WTC11 (cell line): ENCODE results near the gene ASMT. TPM values are rescaled to one million over a fixed set of nuclear protein-coding genes. Genes with fewer than 3 reads are reported as not detected.

Source experiments
- CREM ChIP-seq: sonication (generic); formaldehyde crosslinking; IDR thresholded peaks from 2 replicates; pipeline ENCODE4 v1.8.1; 2022; ENCODE audit warnings: mild to moderate bottlenecking, missing genetic modification reagents, moderate library complexity
- EMX1 ChIP-seq: fragments of 250-450 bp; sonication (Bioruptor Pico); IDR thresholded peaks from 2 replicates; pipeline ENCODE4 v1.8.0; 2021; ENCODE audit warnings: mild to moderate bottlenecking
- FOXJ3 ChIP-seq: sonication (generic); formaldehyde crosslinking; IDR thresholded peaks from 2 replicates; pipeline ENCODE4 v1.9.0; 2021; ENCODE audit warnings: missing genetic modification reagents, mild to moderate bottlenecking, borderline replicate concordance
- GTF2I ChIP-seq: fragments of 250-450 bp; sonication (Bioruptor Pico); conservative IDR thresholded peaks from 2 replicates; pipeline ENCODE4 v1.4.0; 2021; ENCODE audit warnings: mild to moderate bottlenecking
- JAZF1 ChIP-seq: fragments of 250-450 bp; sonication (Bioruptor Pico); IDR thresholded peaks from 2 replicates; pipeline ENCODE4 v1.9.0; 2021; ENCODE audit warnings: moderate library complexity, mild to moderate bottlenecking, inconsistent platforms
- KAT7 ChIP-seq: sonication (generic); formaldehyde crosslinking; IDR thresholded peaks from 2 replicates; pipeline ENCODE4 v1.8.1; 2023; ENCODE audit warnings: missing genetic modification reagents, mild to moderate bottlenecking, borderline replicate concordance
- OVOL2 ChIP-seq: fragments of 250-450 bp; sonication (Bioruptor Pico); IDR thresholded peaks from 2 replicates; pipeline ENCODE4 v1.9.0; 2021; ENCODE audit warnings: mild to moderate bottlenecking, borderline replicate concordance
- PRRX2 ChIP-seq: fragments of 250-450 bp; sonication (Bioruptor Pico); IDR thresholded peaks from 2 replicates; pipeline ENCODE4 v1.8.0; 2021; ENCODE audit warnings: mild to moderate bottlenecking
- TCF7 ChIP-seq: sonication (generic); formaldehyde crosslinking; IDR thresholded peaks from 2 replicates; pipeline ENCODE4 v1.8.0; 2022; ENCODE audit warnings: mild to moderate bottlenecking, low read depth, missing genetic modification reagents, moderate library complexity
- USF2 ChIP-seq: sonication (generic); formaldehyde crosslinking; IDR thresholded peaks from 2 replicates; pipeline ENCODE4 v1.8.1; 2023; ENCODE audit warnings: mild to moderate bottlenecking, missing genetic modification reagents, moderate library complexity
- ZBTB21 ChIP-seq: sonication (generic); formaldehyde crosslinking; IDR thresholded peaks from 2 replicates; pipeline ENCODE4 v1.8.1; 2023; ENCODE audit warnings: mild to moderate bottlenecking, missing genetic modification reagents, borderline replicate concordance
- ZNF121 ChIP-seq: sonication (generic); formaldehyde crosslinking; IDR thresholded peaks from 2 replicates; pipeline ENCODE4 v1.8.0; 2023; ENCODE audit warnings: missing genetic modification reagents
- ZNF232 ChIP-seq: sonication (generic); formaldehyde crosslinking; IDR thresholded peaks from 2 replicates; pipeline ENCODE4 v1.8.0; 2022; ENCODE audit warnings: mild to moderate bottlenecking, missing genetic modification reagents
- ZNF423 ChIP-seq: fragments of 250-450 bp; sonication (Bioruptor Pico); IDR thresholded peaks from 2 replicates; pipeline ENCODE4 v2.1.2; 2022; ENCODE audit warnings: mild to moderate bottlenecking, moderate library complexity
- ZSCAN18 ChIP-seq: fragments of 250-450 bp; sonication (Bioruptor Pico); IDR thresholded peaks from 2 replicates; pipeline ENCODE4 v2.1.2; 2022; ENCODE audit warnings: mild to moderate bottlenecking, moderate library complexity
- total RNA-seq: library from RNA; stranded (reverse); gene quantifications from 3 replicates; pipeline ENCODE4 v1.2.3, GENCODE V29; 2021
- TF ChIP-seq, protein P1 (sequence below): sonication (generic); formaldehyde crosslinking; IDR thresholded peaks from 2 replicates; pipeline ENCODE4 v1.8.0; 2023; ENCODE audit warnings: mild to moderate bottlenecking, missing genetic modification reagents
- TF ChIP-seq, protein P2 (sequence below): sonication (generic); formaldehyde crosslinking; IDR thresholded peaks from 2 replicates; pipeline ENCODE4 v1.8.0; 2022; ENCODE audit warnings: mild to moderate bottlenecking, missing genetic modification reagents
- TF ChIP-seq, protein P3 (sequence below): sonication (generic); formaldehyde crosslinking; IDR thresholded peaks from 2 replicates; pipeline ENCODE4 v1.8.1; 2022; ENCODE audit warnings: mild to moderate bottlenecking, missing genetic modification reagents, moderate library complexity, borderline replicate concordance
- TF ChIP-seq, protein P4 (sequence below): sonication (generic); formaldehyde crosslinking; IDR thresholded peaks from 2 replicates; pipeline ENCODE4 v1.8.1; 2023; ENCODE audit warnings: mild to moderate bottlenecking, moderate library complexity, missing genetic modification reagents

Gene ASMT
- total RNA-seq, 1 experiment from 2014 or later, result 0.33 TPM

DNA sequence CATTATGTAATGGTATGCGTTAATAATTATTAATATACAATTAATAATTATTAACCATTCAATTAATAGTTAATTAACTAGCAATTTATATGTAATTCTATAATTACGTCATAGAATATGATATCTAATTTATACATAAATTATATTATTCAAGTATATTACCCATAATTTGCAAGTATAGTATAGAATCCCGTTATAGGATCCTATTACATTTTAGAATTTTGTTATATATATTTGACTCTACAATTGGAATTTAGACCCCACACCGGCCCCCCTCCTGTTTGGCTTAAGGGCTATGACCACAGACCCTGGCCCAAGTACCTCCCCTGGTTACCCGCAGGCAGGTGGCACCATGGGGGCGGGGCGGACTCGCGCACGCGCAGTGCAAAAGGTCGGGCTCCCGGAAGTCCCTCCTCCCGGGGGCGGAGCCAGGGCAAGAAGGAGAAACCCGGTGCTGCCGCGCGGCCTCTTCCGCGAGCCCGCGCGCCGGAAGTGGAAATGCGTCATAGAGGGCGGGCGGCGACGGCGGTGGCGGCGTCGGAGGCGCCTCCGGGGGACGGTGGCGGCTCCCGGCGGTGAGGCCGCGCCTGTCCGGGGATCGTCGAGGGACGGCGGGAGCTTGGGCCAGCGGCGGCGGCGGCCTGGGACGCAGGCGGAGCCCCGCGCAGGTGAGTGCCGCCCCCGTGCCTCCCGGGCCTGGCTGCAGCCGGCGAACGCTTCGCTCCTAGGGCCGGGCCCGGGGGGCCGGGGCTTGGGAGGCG lies 23.6 kb upstream of the ASMT start, which contains the start of gene AKAP17A (continued):
- TF ChIP-seq PRRX2 (CRISPR knock-in tag), result no peak
- no peak for TF ChIP-seq ZNF121 (CRISPR knock-in tag)
- no peak for TF ChIP-seq ZNF423 (CRISPR knock-in tag)
- TF ChIP-seq, protein P1, sequence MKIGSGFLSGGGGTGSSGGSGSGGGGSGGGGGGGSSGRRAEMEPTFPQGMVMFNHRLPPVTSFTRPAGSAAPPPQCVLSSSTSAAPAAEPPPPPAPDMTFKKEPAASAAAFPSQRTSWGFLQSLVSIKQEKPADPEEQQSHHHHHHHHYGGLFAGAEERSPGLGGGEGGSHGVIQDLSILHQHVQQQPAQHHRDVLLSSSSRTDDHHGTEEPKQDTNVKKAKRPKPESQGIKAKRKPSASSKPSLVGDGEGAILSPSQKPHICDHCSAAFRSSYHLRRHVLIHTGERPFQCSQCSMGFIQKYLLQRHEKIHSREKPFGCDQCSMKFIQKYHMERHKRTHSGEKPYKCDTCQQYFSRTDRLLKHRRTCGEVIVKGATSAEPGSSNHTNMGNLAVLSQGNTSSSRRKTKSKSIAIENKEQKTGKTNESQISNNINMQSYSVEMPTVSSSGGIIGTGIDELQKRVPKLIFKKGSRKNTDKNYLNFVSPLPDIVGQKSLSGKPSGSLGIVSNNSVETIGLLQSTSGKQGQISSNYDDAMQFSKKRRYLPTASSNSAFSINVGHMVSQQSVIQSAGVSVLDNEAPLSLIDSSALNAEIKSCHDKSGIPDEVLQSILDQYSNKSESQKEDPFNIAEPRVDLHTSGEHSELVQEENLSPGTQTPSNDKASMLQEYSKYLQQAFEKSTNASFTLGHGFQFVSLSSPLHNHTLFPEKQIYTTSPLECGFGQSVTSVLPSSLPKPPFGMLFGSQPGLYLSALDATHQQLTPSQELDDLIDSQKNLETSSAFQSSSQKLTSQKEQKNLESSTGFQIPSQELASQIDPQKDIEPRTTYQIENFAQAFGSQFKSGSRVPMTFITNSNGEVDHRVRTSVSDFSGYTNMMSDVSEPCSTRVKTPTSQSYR (CRISPR knock-in tag), result no peak
- no peak for TF ChIP-seq FOXJ3 (CRISPR knock-in tag)
- TF ChIP-seq TCF7 (CRISPR knock-in tag), result no peak
- no peak for TF ChIP-seq JAZF1 (CRISPR knock-in tag)
- TF ChIP-seq, protein P2, sequence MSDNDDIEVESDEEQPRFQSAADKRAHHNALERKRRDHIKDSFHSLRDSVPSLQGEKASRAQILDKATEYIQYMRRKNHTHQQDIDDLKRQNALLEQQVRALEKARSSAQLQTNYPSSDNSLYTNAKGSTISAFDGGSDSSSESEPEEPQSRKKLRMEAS, result no peak
- no peak for TF ChIP-seq GTF2I (CRISPR knock-in tag)
- no peak for TF ChIP-seq ZBTB21 (CRISPR knock-in tag)
- TF ChIP-seq USF2 (CRISPR knock-in tag), result no peak
- TF ChIP-seq ZNF232 (CRISPR knock-in tag), result no peak
- TF ChIP-seq EMX1 (CRISPR knock-in tag), result no peak
- peak; percentile 88 for TF ChIP-seq CREM (CRISPR knock-in tag)
- TF ChIP-seq, protein P3, sequence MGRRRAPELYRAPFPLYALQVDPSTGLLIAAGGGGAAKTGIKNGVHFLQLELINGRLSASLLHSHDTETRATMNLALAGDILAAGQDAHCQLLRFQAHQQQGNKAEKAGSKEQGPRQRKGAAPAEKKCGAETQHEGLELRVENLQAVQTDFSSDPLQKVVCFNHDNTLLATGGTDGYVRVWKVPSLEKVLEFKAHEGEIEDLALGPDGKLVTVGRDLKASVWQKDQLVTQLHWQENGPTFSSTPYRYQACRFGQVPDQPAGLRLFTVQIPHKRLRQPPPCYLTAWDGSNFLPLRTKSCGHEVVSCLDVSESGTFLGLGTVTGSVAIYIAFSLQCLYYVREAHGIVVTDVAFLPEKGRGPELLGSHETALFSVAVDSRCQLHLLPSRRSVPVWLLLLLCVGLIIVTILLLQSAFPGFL (CRISPR knock-in tag), result no peak
- TF ChIP-seq, protein P4, sequence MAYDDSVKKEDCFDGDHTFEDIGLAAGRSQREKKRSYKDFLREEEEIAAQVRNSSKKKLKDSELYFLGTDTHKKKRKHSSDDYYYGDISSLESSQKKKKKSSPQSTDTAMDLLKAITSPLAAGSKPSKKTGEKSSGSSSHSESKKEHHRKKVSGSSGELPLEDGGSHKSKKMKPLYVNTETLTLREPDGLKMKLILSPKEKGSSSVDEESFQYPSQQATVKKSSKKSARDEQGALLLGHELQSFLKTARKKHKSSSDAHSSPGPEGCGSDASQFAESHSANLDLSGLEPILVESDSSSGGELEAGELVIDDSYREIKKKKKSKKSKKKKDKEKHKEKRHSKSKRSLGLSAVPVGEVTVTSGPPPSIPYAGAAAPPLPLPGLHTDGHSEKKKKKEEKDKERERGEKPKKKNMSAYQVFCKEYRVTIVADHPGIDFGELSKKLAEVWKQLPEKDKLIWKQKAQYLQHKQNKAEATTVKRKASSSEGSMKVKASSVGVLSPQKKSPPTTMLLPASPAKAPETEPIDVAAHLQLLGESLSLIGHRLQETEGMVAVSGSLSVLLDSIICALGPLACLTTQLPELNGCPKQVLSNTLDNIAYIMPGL (CRISPR knock-in tag), result no peak
- TF ChIP-seq ZSCAN18, result no peak
- TF ChIP-seq KAT7, result no peak
- no peak for TF ChIP-seq OVOL2
